Frontal cortex (tissue), 4 donors: ENCODE data around the gene SH3BP5. TPM values are rescaled to one million over a fixed set of nuclear protein-coding genes. Genes with fewer than 3 reads are reported as not detected.
"Not testable (repeated sequence)": the region's sequence is repeated elsewhere in the genome, so short reads cannot be mapped to it uniquely, and the experiment has no call there.

ENCODE experiments used
- DNase-seq, 2 donors: peaks; one replicate each; pipeline ENCODE4 v3.0.0; 2012; ENCODE audit warnings: low spot score in 2 of 2
- FAIRE-seq: peaks from 2 replicates; lab custom pipeline; 2012; peaks lifted over from hg19 to GRCh38; lab: Jason Lieb, UNC
- total RNA-seq: library from RNA; depleted of rRNA; stranded (reverse); fragments of >200 nt; gene quantifications from one replicate; pipeline ENCODE4 v1.2.3, GENCODE V29; 2014
- donor health status: control.
- donor health status: control.
- donor health status: control.

Gene SH3BP5
- total RNA-seq, result 67.7 TPM

GRCh38 chr3:15332405-15333098 is at the start of gene SH3BP5:
SH3BP5 (minus strand) TSS chr3:15332586; CDS start chr3:15332408, 178 bp downstream.
- peak; percentile 83 to 84 for DNase-seq
- no peak for FAIRE-seq

- DNase-seq (no peak), FAIRE-seq (no peak)
Observed at GRCh38 chr3:15380980-15381890, 48.8 kb upstream of the SH3BP5 start.

- FAIRE-seq (peak; percentile 53), DNase-seq (peak; percentile 59 to 61)
Observed at GRCh38 chr3:15377961-15378791, 45.8 kb upstream of the SH3BP5 start.

GRCh38 chr3:15375461-15376000 is 43.1 kb upstream of the SH3BP5 start:
- FAIRE-seq (no peak), DNase-seq (no peak)

- FAIRE-seq, result no peak
- DNase-seq, result no peak
Observed at GRCh38 chr3:15372918-15373317, 40.5 kb upstream of the SH3BP5 start.

GRCh38 chr3:15368561-15369135 is 36.3 kb upstream of the SH3BP5 start:
- DNase-seq (no peak), FAIRE-seq (no peak)

GRCh38 chr3:15367059-15367458 is 34.7 kb upstream of the SH3BP5 start:
- FAIRE-seq (no peak), DNase-seq (no peak)

- DNase-seq, FAIRE-seq: not testable (repeated sequence)
Observed at GRCh38 chr3:15364078-15364477, 31.7 kb upstream of the SH3BP5 start.

GRCh38 chr3:15361494-15362214 is 29.3 kb upstream of the SH3BP5 start:
- no peak for DNase-seq
- FAIRE-seq, result no peak

- FAIRE-seq (no peak), DNase-seq (no peak)
Observed at GRCh38 chr3:15360788-15361493, 28.6 kb upstream of the SH3BP5 start.

GRCh38 chr3:15359677-15360397 is 27.5 kb upstream of the SH3BP5 start:
- FAIRE-seq (no peak), DNase-seq (no peak)

- not testable (repeated sequence) for FAIRE-seq
Observed at GRCh38 chr3:15356651-15357061, 24.3 kb upstream of the SH3BP5 start.

GRCh38 chr3:15356176-15356575 is 23.8 kb upstream of the SH3BP5 start:
- FAIRE-seq (no peak), DNase-seq (no peak)

More at GRCh38 chr3:15356651-15357061, 24.3 kb upstream of the SH3BP5 start:
- not testable (repeated sequence) for DNase-seq

GRCh38 chr3:15355086-15355485 is 22.7 kb upstream of the SH3BP5 start:
- no peak for FAIRE-seq

GRCh38 chr3:15354485-15354884 is 22.1 kb upstream of the SH3BP5 start:
- DNase-seq (no peak), FAIRE-seq (no peak)

More at GRCh38 chr3:15355086-15355485, 22.7 kb upstream of the SH3BP5 start:
- no peak for DNase-seq

- DNase-seq (no peak), FAIRE-seq (no peak)
Observed at GRCh38 chr3:15350141-15350540, 17.8 kb upstream of the SH3BP5 start.

- FAIRE-seq, DNase-seq: not testable (repeated sequence)
Observed at GRCh38 chr3:15349438-15349837, 17.1 kb upstream of the SH3BP5 start.
